ENCODE measurements around the gene NPM1. TPM values are rescaled to one million over a fixed set of nuclear protein-coding genes. Genes with fewer than 3 reads are reported as not detected.

Gene NPM1
- total RNA-seq, 2 donors from 2014 or later = 1,997 to 2,127 TPM

DNA sequence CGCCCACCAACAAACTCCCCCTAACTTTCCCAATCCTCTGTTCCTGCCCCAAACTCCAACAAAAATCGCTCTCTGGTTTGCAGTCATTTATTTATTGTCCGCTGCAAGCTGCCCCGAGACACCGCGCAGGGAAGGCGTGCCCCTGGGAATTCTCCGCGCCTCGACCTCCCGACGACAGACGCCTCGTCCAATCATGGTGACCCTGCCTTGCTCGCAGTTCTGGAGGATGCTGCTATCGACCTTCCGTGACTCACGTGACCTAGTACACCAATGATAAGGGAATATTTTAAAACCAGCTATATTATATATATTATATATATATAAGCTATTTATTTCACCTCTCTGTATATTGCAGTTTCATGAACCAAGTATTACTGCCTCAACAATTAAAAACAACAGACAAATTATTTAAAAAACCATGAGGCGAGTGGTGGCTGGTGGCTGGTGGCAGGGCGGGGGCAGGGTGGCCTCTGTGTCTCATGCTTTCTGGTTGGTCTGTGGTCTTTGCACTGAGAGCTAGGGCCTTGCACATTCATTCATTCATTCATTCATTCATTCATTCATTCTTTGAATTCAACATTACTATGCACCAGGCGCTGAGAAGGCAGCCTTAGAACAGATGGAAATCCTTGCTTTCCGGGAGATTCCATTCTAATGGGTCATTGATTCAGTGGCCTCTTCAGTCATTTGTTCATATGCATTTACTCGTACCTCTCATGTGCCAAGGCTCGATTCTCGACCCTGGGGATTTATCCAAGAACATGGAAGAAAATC lies 69.7 kb downstream of the NPM1 start:
- Mint-ChIP-seq H3K4me1 (peaks cover 6% of the 10 kb centered on the region), H3K36me3 (ENCODE audit: low read depth) (no peaks in the 10 kb centered on the region), H3K27ac (no peak overlapping the region), H3K27me3 (ENCODE audit: insufficient read depth) (peaks cover 18% of the 10 kb centered on the region), H3K4me3 (no peak overlapping the region), H3K9me3 (no peaks in the 10 kb centered on the region)
- TF ChIP-seq, protein P1, sequence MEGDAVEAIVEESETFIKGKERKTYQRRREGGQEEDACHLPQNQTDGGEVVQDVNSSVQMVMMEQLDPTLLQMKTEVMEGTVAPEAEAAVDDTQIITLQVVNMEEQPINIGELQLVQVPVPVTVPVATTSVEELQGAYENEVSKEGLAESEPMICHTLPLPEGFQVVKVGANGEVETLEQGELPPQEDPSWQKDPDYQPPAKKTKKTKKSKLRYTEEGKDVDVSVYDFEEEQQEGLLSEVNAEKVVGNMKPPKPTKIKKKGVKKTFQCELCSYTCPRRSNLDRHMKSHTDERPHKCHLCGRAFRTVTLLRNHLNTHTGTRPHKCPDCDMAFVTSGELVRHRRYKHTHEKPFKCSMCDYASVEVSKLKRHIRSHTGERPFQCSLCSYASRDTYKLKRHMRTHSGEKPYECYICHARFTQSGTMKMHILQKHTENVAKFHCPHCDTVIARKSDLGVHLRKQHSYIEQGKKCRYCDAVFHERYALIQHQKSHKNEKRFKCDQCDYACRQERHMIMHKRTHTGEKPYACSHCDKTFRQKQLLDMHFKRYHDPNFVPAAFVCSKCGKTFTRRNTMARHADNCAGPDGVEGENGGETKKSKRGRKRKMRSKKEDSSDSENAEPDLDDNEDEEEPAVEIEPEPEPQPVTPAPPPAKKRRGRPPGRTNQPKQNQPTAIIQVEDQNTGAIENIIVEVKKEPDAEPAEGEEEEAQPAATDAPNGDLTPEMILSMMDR (conservative IDR thresholded peaks at IDR 0.05) = no peak
- 96 to 98% methylated on average over 11 to 24 of the region's 25 CpGs for WGBS, 2 experiments (ENCODE audit: insufficient coverage in 1 of 2, insufficient read length in 1 of 2)
- Histone ChIP-seq H3K4me1 (ENCODE audit: control insufficient read depth, insufficient read depth, low read length) (no peaks in the 10 kb centered on the region), H3K36me3 (ENCODE audit: control insufficient read depth, insufficient read depth, low read length) (no peaks in the 10 kb centered on the region), H3K4me3 (ENCODE audit: low read length) (no peak overlapping the region), H3K9me3 (ENCODE audit: control insufficient read depth, low read length) (no peaks in the 10 kb centered on the region), H3K27ac (ENCODE audit: low read depth, low read length) (no peak overlapping the region), H3K27me3 (ENCODE audit: control insufficient read depth, insufficient read depth, low read length, poor library complexity, severe bottlenecking) (no peaks in the 10 kb centered on the region), H3K9ac (ENCODE audit: extremely low read depth, low read length, poor library complexity, severe bottlenecking) (no peak overlapping the region)
- no peak for DNase-seq

DNA sequence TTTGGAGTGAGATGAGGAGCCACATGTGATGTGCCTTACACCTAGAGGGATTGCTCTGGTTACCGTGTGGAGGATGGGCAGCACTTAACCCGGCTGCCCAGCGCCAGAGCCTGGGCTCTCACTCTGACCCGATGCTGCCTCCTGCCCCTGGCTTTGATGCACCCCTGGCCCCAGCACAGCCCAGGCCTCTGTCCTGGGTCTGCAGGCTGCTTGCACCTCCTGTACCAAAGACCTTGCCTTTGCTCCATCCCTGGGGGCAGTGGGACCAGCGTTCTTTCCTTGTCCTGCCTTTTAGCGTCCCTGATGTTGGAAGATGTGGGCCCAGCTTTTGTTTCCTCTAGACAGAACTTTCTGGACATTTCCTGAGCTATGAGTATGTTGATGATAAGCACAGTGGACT lies 72.2 kb downstream of the NPM1 start:
- H3K36me3 Mint-ChIP-seq (ENCODE audit: low read depth) = no peaks in the 10 kb centered on the region
- Histone ChIP-seq H3K27me3 (ENCODE audit: control insufficient read depth, insufficient read depth, low read length, poor library complexity, severe bottlenecking) (no peaks in the 10 kb centered on the region), H3K9ac (ENCODE audit: extremely low read depth, low read length, poor library complexity, severe bottlenecking) (no peak overlapping the region), H3K36me3 (ENCODE audit: control insufficient read depth, insufficient read depth, low read length) (no peaks in the 10 kb centered on the region), H3K9me3 (ENCODE audit: control insufficient read depth, low read length) (no peaks in the 10 kb centered on the region), H3K4me1 (ENCODE audit: control insufficient read depth, insufficient read depth, low read length) (no peaks in the 10 kb centered on the region), H3K4me3 (ENCODE audit: low read length) (no peak overlapping the region), H3K27ac (ENCODE audit: low read depth, low read length) (no peak overlapping the region)
- H3K27me3 Mint-ChIP-seq (ENCODE audit: insufficient read depth) = peaks cover 13% of the 10 kb centered on the region
- no peaks in the 10 kb centered on the region for H3K9me3 Mint-ChIP-seq
- no peak for DNase-seq
- 89 to 94% methylated on average over 2 to 6 of the region's 6 CpGs for WGBS, 2 experiments (ENCODE audit: insufficient coverage in 1 of 2, insufficient read length in 1 of 2)
- H3K4me1 Mint-ChIP-seq = peaks cover 11% of the 10 kb centered on the region
- H3K4me3 Mint-ChIP-seq = no peak overlapping the region
- TF ChIP-seq, protein P1 (conservative IDR thresholded peaks at IDR 0.05) = no peak
- no peak overlapping the region for H3K27ac Mint-ChIP-seq

Small RNAs within 50 kb of the gene (microRNA-seq; reads per million reads assigned to microRNA genes)
- not detected for gene MIR3912 (ENCODE audit: borderline microRNAs expressed)

Other genes starting within 250 kb of the NPM1 start
- gene TLX3, start 78.6 kb upstream of the NPM1 start, total RNA-seq = not detected
- gene FGF18, start 31.8 kb downstream of the NPM1 start, total RNA-seq = under 1 TPM; 0.44 to 0.57 TPM